ENCODE data around the gene GCA. TPM values are rescaled to one million over a fixed set of nuclear protein-coding genes. Genes with fewer than 3 reads are reported as not detected.

The GCA gene
- total and polyA plus RNA-seq, 7 donors, result 10.9 to 27.6 (median 24.1) TPM

DNA sequence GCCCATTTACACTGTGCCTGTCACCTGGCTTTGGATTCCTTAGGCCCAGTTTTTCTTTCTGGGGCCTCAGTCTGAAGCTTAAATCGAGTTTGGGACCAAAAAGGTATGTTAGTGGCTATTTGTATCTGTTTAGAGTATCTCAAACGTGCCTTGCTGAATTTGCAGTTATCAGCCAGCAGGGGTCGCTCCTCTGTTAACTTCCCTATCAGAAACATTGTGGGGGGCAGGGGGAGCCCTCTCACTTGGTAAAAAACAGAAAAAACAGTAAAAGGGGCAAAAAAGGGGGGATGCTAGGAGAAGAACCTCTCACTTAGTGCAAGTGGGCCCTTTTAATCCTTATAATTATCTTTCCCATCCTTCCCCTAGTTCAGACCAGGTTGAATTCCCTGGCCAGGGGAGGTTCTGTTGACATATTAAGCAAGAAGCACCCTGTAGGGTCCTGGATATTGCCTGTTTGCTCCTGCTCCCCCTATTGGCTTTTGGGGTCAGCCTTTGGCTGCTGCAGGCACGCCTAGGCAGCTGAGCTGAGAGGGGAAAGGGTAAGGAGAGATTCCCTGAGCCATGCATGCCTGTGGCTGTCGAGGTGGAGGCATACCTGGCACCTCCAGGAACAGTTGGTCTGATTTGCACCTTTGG, 16.7 kb upstream of the GCA start:
- Histone ChIP-seq H3K36me3 (no peaks in the 10 kb centered on the region), H3K9me3 (no peaks in the 10 kb centered on the region), H3K27ac (no peak overlapping the region), H3K27me3 (no peaks in the 10 kb centered on the region), H3K4me3 (no peak overlapping the region), H3K4me1 (no peaks in the 10 kb centered on the region)
- no peak for TF ChIP-seq EP300 (IDR thresholded peaks at IDR 0.05)
- TF ChIP-seq, protein P1, sequence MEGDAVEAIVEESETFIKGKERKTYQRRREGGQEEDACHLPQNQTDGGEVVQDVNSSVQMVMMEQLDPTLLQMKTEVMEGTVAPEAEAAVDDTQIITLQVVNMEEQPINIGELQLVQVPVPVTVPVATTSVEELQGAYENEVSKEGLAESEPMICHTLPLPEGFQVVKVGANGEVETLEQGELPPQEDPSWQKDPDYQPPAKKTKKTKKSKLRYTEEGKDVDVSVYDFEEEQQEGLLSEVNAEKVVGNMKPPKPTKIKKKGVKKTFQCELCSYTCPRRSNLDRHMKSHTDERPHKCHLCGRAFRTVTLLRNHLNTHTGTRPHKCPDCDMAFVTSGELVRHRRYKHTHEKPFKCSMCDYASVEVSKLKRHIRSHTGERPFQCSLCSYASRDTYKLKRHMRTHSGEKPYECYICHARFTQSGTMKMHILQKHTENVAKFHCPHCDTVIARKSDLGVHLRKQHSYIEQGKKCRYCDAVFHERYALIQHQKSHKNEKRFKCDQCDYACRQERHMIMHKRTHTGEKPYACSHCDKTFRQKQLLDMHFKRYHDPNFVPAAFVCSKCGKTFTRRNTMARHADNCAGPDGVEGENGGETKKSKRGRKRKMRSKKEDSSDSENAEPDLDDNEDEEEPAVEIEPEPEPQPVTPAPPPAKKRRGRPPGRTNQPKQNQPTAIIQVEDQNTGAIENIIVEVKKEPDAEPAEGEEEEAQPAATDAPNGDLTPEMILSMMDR (IDR thresholded peaks at IDR 0.05), result peak in 1 of 4 experiments; percentile 11
- intact Hi-C loops (cut with DNase I), result no loop called here
- WGBS, 2 donors, result 68 to 69% methylated on average over 5 of the region's 5 CpGs
- DNase-seq, result no peak

DNA sequence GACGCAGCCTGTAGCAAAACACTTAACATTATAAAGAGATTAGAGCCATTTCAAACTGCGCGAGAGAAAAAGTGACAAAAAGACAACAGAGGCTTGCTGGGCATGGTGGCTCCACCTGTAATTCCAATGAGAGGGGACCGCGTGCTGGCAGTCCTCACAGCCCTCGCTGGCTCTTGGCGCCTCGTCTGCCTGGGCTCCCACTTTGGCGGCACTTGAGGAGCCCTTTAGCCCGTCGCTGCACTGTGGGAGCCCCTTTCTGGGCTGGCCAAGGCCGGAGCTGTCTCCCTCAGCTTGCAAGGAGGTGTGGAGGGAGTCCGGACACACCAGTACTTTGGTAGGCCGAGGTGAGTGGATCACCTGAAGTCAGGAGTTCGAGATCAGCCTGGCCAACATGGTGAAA, 16.1 kb upstream of the GCA start:
- TF ChIP-seq POLR2A (IDR thresholded peaks at IDR 0.05) (no peak), POLR2AphosphoS5 (IDR thresholded peaks at IDR 0.05) (no peak), EP300 (IDR thresholded peaks at IDR 0.05) (no peak)
- TF ChIP-seq, protein P1 (IDR thresholded peaks at IDR 0.05), result no peak
- 97% methylated on average over 15 of the region's 15 CpGs for WGBS, 2 donors
- DNase-seq, result no peak
- Histone ChIP-seq H3K4me3 (no peak overlapping the region), H3K36me3 (no peaks in the 10 kb centered on the region), H3K27ac (no peak overlapping the region), H3K9me3 (no peaks in the 10 kb centered on the region), H3K27me3 (no peaks in the 10 kb centered on the region), H3K4me1 (no peaks in the 10 kb centered on the region)
- intact Hi-C loops (cut with DNase I), result no loop called here

DNA sequence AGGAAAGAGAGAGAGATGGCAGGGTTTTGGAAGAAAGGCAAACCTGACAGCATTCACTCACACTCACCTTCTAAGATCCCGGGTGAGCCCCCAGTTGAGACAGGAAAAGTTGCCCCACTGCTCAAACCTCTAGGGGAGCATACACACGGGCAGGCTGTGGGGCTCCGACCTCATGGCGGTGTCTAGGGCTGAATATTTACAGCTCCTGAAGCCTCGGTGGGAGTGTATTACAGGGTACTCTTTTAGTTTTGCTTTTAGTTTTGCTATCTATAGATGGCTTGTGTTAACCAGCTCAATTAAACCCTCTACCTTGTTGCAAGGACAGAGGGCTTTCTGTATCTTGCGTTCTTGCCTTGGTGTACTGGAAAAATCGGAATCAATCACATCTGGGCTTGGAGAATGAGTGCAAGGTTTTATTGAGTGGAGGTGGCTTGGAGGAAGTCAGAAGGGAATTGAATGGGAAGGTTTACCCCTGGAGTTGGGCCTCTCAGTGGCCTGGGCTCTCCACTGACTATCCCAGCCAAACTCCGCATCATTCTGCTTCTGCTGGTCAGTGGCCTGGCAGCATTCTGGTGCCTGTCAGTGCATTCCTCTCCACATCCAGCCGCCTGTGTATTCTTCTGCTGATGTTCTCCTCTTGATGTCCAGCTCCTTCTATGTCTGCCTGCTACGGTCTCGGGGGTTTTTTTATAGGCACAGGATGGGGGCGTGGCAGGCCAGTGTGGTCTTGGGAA, 15.3 kb upstream of the GCA start:
- H3K27me3 ChIP-seq, result no peaks in the 10 kb centered on the region
- no peaks in the 10 kb centered on the region for H3K4me1 ChIP-seq
- no peak overlapping the region for H3K27ac ChIP-seq
- 92 to 95% methylated on average over 12 of the region's 12 CpGs for WGBS, 2 donors
- H3K36me3 ChIP-seq, result no peaks in the 10 kb centered on the region
- no peak for DNase-seq
- no peak overlapping the region for H3K4me3 ChIP-seq
- H3K9me3 ChIP-seq, result no peaks in the 10 kb centered on the region
- TF ChIP-seq EP300 (IDR thresholded peaks at IDR 0.05), result no peak
- TF ChIP-seq POLR2A (IDR thresholded peaks at IDR 0.05), result no peak
- TF ChIP-seq, protein P1 (IDR thresholded peaks at IDR 0.05), result no peak
- no peak for TF ChIP-seq POLR2AphosphoS5 (IDR thresholded peaks at IDR 0.05)
- intact Hi-C loops (cut with DNase I), result no loop called here

DNA sequence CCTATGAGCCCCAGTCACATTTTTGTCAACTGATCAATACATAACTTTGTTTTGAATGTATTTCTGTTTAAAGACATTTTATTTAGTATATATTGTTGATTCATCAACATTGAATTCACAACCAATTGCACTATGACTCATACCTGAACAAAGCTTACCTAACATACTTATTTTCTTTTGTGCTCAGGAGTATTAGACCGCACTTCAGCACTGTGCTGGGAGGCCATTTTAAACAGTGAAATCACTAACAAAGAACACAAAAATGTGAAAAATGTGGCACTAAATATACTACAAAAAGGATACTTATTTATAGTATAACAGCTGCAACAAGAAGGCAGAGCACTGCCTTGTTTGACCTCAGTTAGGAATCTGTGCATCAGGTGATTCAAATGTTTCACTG, 13.1 kb upstream of the GCA start:
- Histone ChIP-seq H3K4me3 (no peak overlapping the region), H3K9me3 (no peaks in the 10 kb centered on the region), H3K27ac (no peak overlapping the region), H3K36me3 (no peaks in the 10 kb centered on the region), H3K27me3 (no peaks in the 10 kb centered on the region), H3K4me1 (no peaks in the 10 kb centered on the region)
- intact Hi-C loops (cut with DNase I), result no loop called here
- 89 to 96% methylated on average over 1 of the region's 1 CpG for WGBS, 2 donors
- TF ChIP-seq EP300 (IDR thresholded peaks at IDR 0.05) (no peak), POLR2AphosphoS5 (IDR thresholded peaks at IDR 0.05) (no peak), POLR2A (IDR thresholded peaks at IDR 0.05) (no peak)
- TF ChIP-seq, protein P1 (IDR thresholded peaks at IDR 0.05), result no peak
- no peak for DNase-seq
